HG03571 (cell line): ENCODE measurements around the gene LCN2.
A peak's percentile ranks its signal among the peaks of the same experiment; 100 is the strongest.
"Not testable (repeated sequence)": the region's sequence is repeated elsewhere in the genome, so short reads cannot be mapped to it uniquely, and the experiment has no call there.

Experiments
- ATAC-seq: cut with Tn5 transposase; IDR thresholded peaks from one replicate; pipeline ENCODE4 v1.9.1; 2021; ENCODE audit not compliant: unreplicated experiment

The LCN2 gene

DNA sequence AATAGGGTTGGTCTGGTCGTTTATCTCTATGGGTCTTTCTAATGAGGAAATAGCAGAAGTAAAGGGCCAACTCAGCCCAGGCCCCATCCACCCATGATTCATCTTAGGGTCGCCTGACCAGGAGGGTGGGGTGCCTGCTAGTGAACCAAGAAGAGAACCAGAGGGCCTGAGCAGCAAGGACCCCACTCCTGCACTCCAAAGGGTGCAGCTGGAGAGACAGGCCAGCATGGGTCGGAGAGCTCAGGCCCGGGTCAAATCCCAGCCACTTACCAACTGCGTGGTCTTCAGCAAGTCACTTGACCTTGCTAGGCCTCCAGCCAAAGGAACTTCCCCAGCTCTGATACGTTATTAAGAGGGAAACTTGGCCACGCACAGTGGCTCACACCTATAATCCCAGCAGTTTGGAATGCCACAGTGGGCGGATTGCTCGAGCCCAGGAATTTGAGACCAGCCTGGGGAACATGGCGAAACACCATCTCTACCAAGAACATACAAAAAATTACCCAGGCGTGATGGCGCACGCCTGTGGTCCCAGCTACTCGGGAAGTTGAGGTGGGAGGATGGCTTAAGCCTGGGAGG lies 15.1 kb downstream of the LCN2 start:
- ATAC-seq = no peak

DNA sequence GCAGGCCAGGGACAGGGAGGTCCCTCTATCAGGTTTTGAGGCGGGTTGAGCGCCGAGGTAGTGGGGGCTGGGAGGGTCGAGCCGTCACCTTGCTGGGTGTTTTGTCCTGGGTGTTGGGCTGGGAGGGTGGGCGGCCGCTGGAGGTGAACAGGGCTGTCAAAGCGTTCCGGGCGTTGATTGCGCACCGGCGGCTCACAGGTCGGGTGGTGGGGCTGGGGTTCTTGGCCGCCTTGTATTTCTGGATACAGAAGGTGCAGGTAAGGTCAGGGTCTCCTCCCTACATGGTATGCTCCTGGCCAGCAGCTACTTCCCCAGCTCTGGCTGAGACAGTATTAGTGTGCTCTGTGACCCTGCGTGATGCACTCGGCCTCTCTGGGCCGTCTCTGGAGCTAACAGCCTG lies 16.9 kb downstream of the LCN2 start:
- ATAC-seq = no peak

DNA sequence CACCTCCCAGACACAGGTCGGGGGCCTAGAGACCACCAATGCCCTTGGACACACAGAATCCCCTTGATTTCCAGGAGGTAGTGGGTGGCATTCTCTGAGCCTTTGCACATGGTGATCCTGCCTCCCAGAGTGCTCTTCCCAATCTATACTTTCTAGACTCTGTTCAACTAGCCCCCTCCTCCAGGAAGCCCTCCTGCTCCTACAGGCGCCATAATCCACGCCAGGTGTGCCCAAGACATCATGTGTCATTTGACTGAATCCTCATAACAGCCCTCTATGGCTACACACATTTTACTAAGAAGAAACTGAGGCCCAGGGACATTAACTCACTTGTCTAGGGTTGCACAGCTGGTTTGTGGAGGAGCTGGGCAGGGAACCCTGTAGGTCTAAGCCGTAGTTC lies 18.0 kb downstream of the LCN2 start:
- no peak for ATAC-seq

DNA sequence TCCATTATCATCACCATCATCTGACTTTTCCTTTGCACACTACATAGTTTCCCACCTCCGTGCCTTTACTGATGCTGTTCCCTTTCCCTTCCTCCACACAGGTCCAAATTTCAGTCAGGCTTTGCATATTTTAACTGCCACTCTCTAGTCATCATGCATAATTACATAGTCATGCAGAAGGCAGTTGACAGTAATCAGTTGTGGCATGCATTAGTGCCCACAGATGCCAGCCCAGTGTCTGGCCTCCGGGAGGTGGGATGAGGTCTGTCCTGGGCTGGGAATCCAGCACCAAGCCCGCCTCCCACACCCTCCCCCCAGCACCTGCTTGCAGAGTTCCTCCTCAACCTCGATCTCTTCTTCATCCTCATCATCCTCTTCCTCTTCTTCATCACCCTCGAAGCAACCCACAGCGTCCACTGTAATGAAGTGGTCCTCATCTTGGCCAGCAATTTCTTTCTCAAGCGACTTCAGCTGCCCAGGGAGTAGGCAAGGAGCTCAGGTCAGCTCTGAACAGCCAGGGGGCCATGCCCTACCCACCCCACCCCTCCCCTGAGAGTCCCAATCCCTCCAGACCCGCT lies 19.6 kb downstream of the LCN2 start:
- ATAC-seq = no peak

DNA sequence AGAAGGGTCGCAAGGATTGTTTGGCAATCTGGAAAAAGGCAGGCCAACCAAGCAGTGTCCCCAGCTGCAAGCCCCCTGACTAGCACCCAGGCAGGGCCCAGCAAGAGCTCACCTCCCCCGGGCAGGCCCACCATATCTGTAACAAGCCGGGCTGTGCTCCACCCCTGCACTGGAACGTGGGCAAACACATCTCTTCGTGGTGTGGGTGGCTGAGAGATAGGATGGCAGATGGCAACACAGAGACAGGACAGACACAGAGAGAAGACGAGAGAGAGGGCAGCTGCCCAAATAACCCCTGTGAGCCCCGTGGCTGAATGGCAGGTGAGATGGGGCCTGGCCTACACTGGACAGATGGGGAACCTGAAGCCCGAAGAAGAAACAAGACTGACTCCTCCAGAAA lies 20.2 kb downstream of the LCN2 start:
- ATAC-seq = no peak

DNA sequence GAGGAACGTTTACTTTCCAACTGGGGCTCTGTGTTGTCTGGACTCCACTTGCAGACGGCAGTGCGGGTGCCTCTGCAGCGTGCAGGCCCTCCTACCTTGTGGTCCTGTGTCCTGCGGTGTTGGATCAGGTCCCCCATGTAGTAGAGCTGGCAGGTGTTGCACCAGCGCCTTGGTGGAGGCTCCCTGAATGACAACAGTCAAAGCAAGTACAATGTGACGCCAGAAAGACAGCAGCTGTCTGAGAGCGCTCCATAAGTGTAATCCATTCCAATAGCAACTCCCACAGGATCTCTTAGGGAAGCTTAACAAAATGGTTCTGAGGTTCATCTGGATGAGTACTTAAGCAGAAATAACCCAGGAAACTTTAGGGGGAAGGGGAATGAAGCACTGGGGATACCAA lies 20.7 kb downstream of the LCN2 start:
- ATAC-seq = no peak

DNA sequence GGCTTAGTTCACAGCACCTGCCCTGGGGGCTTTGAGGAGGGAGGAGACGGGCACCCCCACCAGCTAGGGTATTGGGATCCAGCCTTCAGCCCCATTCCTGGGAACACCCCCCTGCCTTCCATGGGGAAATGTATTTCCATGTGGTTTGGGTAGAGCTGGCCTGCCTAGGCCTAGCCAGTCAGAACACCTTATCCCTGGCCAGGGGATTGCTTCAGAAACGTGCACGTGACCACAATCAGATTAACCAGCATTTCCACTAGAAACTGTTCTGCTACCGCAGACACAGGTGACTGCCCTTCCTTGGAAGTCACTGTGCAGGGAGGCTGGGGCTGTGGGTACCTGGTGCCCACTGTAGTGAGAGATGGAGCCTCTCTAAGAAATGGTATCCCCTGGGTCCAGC lies 24.8 kb downstream of the LCN2 start:
- no peak for ATAC-seq

DNA sequence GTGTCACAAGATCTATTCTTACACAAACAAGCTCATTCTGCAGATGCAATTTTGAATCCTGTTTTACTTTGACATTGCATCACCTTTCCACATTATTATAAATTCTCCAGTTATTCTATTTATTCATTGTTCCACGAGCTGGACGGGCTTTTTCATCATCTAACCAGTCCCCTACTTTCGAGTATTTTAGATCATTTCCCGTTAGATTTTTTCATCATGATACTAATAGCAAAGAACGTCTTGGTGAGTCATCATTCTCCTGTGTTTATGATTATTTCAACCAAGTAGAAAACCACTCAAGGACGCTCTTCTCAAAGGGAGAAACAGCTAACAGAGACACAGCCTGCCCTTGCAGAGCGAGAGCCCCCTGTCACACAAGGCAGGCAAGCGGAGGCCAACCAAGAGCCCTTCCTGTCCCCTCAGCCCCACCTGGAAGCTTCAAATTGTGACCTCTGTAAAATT lies 25.9 kb downstream of the LCN2 start:
- ATAC-seq = no peak

DNA sequence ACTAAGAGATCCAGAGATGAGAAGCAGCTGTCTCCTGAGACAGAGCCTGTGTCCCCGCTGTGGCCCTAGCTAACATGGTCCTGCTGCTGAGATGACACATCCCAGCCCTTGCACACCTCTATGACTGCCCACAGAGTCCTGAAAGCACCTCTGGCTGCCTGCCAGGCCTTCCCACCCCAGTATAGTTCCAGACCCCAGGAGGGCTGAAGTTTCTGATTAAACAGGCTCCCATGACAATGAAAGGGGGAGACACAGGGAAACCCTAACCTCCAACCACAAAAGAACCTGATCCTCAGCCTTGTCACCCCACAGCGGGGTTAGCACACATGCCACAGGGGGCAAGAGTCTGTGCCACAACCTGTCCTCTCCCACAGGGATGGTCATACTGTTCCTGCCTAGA lies 26.5 kb downstream of the LCN2 start:
- no peak for ATAC-seq

DNA sequence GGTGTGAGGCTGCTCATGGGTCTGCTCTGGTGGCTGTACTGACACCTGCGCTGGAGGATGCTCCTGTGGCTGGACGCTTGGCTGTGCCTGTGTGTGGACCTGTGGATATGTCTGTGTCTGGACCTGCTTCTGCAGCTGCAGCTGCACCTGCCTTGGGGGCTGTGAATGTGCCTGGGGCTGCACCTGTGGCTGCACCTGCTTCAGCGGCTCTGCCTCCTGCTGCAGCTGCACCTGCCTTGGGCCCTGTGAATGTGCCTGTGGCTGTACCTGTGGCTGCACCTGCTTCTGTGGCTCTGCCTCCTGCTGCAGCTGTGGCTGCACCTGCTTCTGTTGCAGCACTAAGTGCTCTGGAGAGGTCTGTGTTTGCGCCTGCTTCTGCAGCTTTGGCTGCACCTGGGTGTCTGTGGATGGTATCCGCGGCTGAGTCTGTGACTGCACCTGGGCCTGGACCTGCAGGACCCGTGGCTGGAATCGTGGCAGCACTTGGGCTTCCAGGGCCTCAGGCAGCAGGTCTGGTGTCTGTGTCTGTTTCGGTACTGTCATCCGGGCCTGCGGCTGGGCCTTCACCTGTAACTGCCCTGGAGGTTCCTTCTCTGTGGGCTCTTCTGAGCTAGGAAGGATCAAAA lies 29.7 kb downstream of the LCN2 start:
- no peak for ATAC-seq

DNA sequence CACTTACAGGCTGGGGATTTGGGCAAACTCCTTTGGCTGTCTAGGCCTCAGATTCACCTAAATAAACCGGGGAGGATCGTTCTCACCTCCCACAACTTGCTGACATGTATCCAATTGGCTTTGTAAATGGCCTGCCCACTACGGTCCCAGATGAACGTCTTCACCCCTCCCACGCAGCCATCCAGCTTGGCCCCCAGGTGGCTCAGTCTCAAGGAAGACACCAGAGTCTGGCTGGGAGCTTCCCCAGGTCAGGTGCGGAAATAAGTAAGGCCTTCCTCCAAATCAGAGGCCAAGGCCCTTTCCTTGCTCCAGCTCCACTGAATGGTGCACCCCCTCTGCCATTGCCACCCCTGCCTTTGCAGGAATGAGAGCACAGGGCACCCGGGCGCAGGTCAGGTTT lies 30.7 kb downstream of the LCN2 start:
- ATAC-seq = no peak

DNA sequence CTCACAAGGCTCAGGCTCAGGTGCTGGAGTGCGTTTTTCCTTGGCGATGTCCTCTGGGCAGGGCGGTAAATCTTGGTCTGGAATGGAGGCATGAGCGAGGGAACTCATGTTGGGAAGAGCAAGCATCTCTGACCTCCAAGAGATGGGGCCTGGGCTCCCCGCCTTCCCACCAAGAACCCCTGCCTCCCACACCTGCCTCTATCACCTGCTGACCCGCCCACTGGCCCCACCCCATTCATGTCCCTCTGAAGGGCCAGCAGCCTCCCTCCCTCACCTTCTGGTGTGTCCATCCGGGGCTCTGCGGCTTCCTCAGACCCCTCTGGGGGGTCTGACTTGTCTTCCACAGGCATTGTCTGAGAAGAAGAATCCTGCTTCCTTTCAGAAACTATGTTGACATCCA lies 31.2 kb downstream of the LCN2 start:
- no peak for ATAC-seq

DNA sequence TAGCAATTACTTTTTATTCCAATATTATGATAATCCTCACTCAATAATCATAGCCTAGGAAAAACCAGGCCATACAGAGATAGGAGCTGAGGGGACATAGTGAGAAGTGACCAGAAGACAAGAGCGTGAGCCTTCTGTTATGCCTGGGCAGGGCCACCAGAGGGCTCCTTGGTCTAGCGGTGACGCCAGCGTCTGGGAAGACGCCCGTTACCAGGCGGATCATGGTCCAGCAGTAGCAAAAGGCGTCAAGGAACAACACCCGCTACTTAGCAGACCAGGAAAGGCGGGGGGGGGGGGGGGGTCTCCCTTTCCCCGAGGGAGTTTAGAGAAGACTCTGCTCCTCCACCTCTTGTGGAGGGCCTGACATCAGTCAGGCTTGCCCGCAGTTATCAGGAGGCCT lies 32.2 kb downstream of the LCN2 start:
- not testable (repeated sequence) for ATAC-seq

DNA sequence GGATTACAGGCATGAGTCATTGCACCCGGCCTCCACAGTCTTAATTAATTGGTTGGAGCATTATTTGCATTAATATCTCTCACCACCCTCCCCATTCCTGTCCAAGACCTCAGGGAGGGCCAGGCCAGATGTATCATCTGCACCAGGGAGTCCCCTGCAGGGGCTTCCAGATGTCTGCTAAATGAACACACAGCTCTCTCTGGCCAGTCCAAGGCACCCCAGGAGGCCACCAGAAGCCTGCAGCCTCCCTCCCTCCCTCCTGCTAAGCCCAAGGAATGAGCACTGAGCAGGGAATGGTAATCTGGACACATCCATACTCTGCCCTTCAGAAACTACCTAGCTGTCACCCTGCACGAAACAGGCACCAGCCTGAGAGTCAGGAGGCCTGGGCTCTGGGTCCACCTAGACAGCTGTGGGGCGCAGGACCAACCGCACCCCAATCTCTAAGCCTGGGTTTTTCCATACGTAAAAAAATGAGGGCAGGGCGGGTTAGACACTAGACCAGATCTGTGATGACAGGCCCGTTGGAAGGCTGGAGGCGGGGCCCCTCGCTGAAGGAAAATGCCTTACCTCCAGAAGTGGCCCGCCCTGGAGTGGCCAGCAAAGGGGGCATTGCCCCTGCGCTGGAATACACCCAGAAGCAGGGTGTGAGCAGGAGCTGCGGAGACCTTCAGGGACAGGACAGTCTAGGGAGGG lies 33.8 kb downstream of the LCN2 start:
- ATAC-seq = no peak

DNA sequence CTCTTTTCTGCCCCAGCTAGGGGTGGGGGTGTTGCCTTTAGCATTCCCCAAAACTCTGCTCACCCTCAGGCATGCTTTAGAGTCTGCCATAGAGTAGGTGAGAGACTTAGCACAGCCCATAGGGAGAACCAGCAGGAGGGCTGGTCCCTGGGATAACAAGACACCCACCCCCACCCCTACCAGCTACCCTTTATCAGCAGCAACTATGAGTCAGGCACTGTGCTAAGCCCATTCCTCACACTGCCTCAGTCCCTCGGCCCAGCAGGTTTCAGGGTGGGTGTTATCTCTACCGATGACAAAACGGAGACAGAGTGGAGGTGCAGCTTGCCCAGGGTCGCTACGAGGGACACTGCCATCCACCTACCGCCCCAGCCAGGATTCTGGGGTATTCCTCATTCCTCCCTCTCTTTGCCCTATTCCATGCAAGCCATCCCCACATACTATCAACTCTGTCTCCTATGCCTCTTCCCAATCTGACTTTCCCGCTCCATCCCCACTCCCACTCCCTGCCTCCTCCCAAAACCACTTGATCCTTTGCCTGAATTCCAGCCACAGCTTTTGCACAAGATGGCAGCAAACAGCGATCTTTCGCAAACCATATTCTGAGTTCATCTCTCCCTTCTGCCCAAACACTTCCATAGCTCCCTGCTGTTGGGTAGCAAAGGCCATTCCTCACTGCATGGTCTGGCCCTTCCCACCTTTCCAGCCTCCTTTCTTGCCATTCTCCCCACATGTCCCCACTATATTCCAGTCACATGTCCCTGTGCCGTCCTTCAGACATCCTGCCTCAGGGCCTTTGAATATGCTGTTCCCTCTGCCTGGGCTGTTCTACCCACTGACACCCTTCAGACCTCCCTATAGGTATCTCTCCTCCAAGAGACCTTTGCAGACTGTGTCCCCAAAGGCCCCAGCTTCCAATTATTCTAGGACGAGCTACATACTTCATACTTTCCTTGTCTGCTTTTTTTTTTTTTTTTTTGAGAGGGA lies 37.0 kb downstream of the LCN2 start:
- ATAC-seq = no peak

DNA sequence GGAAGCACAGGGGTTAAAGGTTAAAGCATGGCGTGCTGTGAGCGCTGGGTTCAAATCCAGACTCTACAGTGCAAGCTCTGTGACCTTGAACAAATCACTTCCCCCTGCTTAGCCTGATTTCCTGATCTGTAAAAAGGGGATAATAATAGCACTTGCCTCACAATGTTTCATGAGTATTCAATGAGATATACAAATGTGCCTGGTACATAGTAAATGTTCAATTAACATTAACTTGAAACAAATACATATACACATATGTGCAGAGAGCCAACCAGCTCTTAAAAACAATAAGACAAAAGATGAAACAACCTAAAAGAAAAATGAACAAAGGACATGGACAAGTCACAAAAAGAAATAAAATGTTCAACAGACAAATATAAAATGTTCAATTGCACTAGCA lies 38.1 kb downstream of the LCN2 start:
- no peak for ATAC-seq

DNA sequence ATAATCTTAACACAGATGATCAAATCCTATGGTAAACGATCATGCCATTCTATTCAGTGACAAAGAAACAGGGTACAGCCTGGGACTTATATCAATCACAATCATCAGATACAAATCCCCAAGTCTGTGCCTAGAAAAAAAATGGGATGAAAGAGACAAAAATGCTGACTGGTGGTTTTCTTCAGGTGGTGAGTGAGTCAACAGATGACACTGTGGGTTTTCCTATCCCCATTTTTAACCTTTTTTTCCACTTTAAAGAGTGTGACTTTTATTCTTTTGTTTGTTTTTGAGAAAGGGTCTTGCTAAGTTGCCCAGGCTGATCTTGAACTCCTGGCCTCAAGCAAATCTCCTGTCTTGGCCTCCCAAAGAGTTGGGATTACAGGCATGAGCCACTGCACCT lies 39.0 kb downstream of the LCN2 start:
- ATAC-seq = no peak

DNA sequence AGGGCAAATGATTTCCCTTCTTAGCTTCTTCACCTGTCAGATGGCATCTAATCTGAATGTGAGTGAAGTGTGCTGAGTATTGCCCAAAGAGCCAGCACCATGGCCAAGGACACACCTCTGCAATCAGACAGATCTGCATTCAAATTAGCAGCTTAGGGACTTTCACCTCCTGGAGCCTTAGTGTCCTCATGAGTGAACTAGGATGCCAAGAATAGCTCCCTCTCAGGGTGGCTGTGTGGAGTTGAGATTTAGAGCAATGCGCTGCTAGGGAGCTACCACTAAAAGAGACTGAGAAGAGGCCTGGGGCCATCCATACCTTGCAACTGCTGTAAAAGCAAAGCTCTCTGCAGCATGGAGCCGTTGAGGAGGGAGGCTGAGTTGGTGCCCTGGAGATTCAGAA lies 40.8 kb downstream of the LCN2 start:
- ATAC-seq = no peak

DNA sequence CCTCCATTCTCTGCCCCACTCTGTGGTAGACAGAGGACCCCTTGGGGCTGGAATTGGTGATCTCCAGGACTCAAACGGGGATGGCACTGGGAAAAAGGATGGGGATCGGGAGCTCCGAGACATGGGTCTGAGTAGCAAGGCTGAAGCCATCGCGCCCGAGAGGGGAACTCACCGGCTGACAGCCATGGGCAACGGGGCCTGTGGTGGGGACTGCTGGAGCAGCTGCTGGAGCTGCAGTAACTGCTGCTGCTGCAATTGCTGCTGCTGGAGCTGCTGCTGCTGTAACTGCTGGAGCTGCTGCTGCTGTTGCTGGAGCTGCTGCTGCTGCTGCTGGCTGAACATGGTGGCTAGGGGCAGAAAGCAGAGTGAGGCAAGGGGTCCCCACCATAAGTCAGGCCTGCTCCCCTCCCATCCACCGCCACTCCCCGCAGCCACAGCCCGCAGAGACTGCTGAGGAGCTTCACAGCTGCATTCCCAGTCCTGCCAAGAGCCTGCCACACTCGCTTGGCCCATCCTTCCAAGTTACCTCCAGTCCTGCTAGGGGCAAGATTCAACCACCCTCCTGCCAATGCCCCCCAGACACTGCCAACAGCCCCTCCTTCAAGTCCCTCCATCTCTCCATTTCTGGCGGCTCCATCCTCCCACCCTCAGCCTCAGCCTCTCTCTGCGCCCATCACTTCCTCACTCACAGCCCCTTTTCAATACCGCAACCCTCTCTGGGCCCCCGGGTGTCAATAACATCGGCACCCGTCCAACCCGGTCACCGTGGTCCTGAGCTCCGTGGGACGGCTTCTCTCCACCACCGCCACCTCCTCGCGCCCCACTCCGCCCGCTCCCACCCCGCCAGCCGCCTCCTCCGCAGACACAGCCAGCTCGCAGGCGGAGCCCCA lies 41.5 kb downstream of the LCN2 start:
- ATAC-seq = peak; percentile 23

DNA sequence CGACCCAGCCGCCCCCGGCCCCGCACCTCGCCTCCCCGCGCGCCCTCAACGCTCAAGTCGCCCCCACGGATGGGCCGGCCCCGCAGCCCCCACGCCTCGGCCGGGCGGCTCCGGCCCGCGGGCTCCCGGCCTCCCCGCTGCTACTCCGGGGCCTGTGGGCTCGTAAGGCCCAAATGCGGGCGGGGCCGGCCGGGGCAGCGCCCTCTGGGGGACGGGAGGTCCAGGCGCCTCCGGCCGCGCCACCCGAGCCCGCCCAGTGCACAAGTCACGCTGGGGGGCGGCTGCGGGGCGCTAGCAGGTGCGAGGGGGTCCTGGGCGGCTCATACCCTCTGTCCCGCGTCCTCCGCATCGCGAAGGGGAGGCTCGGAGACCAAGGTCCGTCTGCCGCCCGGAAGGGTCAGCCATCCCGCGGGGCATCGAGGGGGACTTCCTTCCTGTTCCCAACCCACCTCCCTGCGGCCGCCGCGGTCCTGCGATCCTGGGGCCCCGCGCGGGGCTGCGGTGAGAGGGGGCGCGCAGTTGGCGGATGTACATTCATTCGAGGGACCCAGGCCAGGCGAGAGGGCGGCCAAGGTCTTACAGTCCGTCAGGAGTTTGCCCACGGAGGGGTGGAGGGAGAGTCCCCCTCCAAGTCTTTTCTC lies 42.3 kb downstream of the LCN2 start, which contains the start of gene CIZ1:
Gene CIZ1 (minus strand): TSS at position 167 of the 641 bp plus-strand sequence. CDS start 715 bp downstream, outside the sequence.
- peak; percentile 84 for ATAC-seq
